ENCODE results near the gene CPED1. TPM values are rescaled to one million over a fixed set of nuclear protein-coding genes. Genes with fewer than 3 reads are reported as not detected.
"Not testable (repeated sequence)": the region's sequence is repeated elsewhere in the genome, so short reads cannot be mapped to it uniquely, and the experiment has no call there.

The CPED1 gene
- total RNA-seq, 1 donor from 2014 or later, result 2.1 TPM

- no peak for DNase-seq (ENCODE audit: low read depth)
- no peak for TF ChIP-seq CTCF (conservative IDR thresholded peaks at IDR 0.05; ENCODE audit: low read depth, low read length)
- no peak overlapping the region for H3K4me3 ChIP-seq (ENCODE audit: low read depth, low read length)
Measured at GRCh38 chr7:121001234-121001906, 12.9 kb downstream of the CPED1 start.

- no peak for DNase-seq (ENCODE audit: low read depth)
- H3K4me3 ChIP-seq (ENCODE audit: low read depth, low read length), result no peak overlapping the region
- TF ChIP-seq CTCF (conservative IDR thresholded peaks at IDR 0.05; ENCODE audit: low read depth, low read length), result peak; percentile 9
Measured at GRCh38 chr7:121002048-121002756, 13.7 kb downstream of the CPED1 start.

- DNase-seq (ENCODE audit: low read depth), result no peak
- H3K4me3 ChIP-seq (ENCODE audit: low read depth, low read length), result no peak overlapping the region
- TF ChIP-seq CTCF (conservative IDR thresholded peaks at IDR 0.05; ENCODE audit: low read depth, low read length), result no peak
Measured at GRCh38 chr7:121002757-121003200, 14.3 kb downstream of the CPED1 start.

GRCh38 chr7:121003986-121004685, 15.6 kb downstream of the CPED1 start:
- DNase-seq (ENCODE audit: low read depth), result no peak
- no peak for TF ChIP-seq CTCF (conservative IDR thresholded peaks at IDR 0.05; ENCODE audit: low read depth, low read length)
- no peak overlapping the region for H3K4me3 ChIP-seq (ENCODE audit: low read depth, low read length)

GRCh38 chr7:121005058-121005457, 16.5 kb downstream of the CPED1 start:
- not testable (repeated sequence) for H3K4me3 ChIP-seq (ENCODE audit: low read depth, low read length); DNase-seq (ENCODE audit: low read depth)

GRCh38 chr7:121005996-121006584, 17.6 kb downstream of the CPED1 start:
- no peak for DNase-seq (ENCODE audit: low read depth)
- TF ChIP-seq CTCF (conservative IDR thresholded peaks at IDR 0.05; ENCODE audit: low read depth, low read length), result no peak
- no peak overlapping the region for H3K4me3 ChIP-seq (ENCODE audit: low read depth, low read length)

GRCh38 chr7:121006711-121007315, 18.3 kb downstream of the CPED1 start:
- no peak for TF ChIP-seq CTCF (conservative IDR thresholded peaks at IDR 0.05; ENCODE audit: low read depth, low read length)
- no peak overlapping the region for H3K4me3 ChIP-seq (ENCODE audit: low read depth, low read length)
- DNase-seq (ENCODE audit: low read depth), result no peak

Data from epithelial cell of proximal tubule (primary cell).